Activated CD4-positive, alpha-beta T cell treated with anti-CD3 and anti-CD28 coated beads, Interleukin-2, amount 10 ng/mL, durations not matched to agents 24 days and 14 days (primary cell): ENCODE results near the gene ECHDC3. TPM values are rescaled to one million over a fixed set of nuclear protein-coding genes. Genes with fewer than 3 reads are reported as not detected.

Experiments used
- DNase-seq: peaks from one replicate; pipeline ENCODE4 v3.0.0; 2022
- H3K27ac Mint-ChIP-seq: one replicate; pipeline ENCODE4 v1.8.0; 2022; ENCODE audit warnings: mild to moderate bottlenecking, mixed read lengths
- H3K27me3 Mint-ChIP-seq: one replicate; pipeline ENCODE4 v1.8.0; 2022; ENCODE audit warnings: mixed read lengths
- H3K36me3 Mint-ChIP-seq: one replicate; pipeline ENCODE4 v1.8.0; 2022; ENCODE audit warnings: low read depth, mild to moderate bottlenecking, mixed read lengths
- H3K4me1 Mint-ChIP-seq: one replicate; pipeline ENCODE4 v1.8.0; 2021; ENCODE audit warnings: mixed read lengths
- H3K4me3 Mint-ChIP-seq: one replicate; pipeline ENCODE4 v1.8.0; 2022; ENCODE audit warnings: mild to moderate bottlenecking, moderate library complexity, mixed read lengths
- H3K9me3 Mint-ChIP-seq: one replicate; pipeline ENCODE4 v1.8.0; 2021; ENCODE audit warnings: mixed read lengths
- intact Hi-C: fragments of 100-400 bp; cut with micrococcal nuclease; formaldehyde crosslinking; loops from one replicate; pipeline ENCODE4 v1.15.1; 2023
- total RNA-seq: library from RNA; stranded (reverse); gene quantifications from 2 replicates; pipeline ENCODE4 v1.2.3, GENCODE V29; 2022

The ECHDC3 gene
- total RNA-seq, 1 donor from 2014 or later, result 0.35 TPM

DNA sequence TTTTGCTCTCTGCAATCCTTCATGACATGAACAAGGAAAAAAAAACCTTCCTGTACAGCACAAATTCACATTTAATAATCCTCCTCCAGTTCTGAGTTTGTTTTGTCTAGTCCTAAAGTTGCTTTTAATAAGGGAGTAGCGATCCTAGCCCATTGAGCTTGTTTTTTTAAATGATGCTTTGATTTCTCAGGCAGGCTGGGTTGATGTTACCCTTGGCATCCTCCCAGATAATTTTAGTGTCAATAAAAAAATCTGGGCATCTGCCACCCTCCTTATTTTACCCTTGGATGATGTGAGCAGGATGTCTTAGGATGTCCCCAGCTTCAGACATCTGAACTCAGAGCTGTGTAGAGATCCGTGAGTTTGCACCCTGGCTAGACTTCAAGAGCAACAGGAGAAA, 47.1 kb downstream of the ECHDC3 start:
- DNase-seq, result no peak
- no peaks in the 10 kb centered on the region for H3K4me1 Mint-ChIP-seq
- no peaks in the 10 kb centered on the region for H3K9me3 Mint-ChIP-seq
- intact Hi-C loops, result no loop called here
- peaks cover 7% of the 10 kb centered on the region for H3K27me3 Mint-ChIP-seq
- no peak overlapping the region for H3K4me3 Mint-ChIP-seq
- H3K36me3 Mint-ChIP-seq, result no peaks in the 10 kb centered on the region
- no peak overlapping the region for H3K27ac Mint-ChIP-seq

DNA sequence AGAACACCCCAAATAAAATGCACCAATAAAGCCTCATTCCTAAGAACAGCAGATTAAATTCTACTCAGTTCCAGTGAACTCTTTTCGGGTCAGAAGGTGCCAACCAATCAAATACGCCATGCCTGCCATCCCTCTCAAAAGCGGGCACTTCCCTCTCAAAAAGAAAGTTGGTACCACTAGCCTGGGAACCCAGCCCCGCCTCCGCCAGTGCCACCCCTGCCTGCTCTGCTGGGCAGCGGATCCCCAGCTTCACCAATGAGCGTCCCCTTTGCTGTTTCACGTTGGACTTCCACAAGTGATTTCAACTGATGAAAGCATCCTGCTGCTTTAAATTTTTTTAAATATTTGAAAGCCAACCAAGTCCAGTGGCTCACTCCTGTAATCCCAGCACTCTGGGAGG, 47.8 kb downstream of the ECHDC3 start:
- Mint-ChIP-seq H3K4me1 (no peaks in the 10 kb centered on the region), H3K36me3 (no peaks in the 10 kb centered on the region), H3K4me3 (no peak overlapping the region), H3K9me3 (no peaks in the 10 kb centered on the region), H3K27me3 (peaks cover 7% of the 10 kb centered on the region), H3K27ac (no peak overlapping the region)
- intact Hi-C loops, result no loop called here
- no peak for DNase-seq

DNA sequence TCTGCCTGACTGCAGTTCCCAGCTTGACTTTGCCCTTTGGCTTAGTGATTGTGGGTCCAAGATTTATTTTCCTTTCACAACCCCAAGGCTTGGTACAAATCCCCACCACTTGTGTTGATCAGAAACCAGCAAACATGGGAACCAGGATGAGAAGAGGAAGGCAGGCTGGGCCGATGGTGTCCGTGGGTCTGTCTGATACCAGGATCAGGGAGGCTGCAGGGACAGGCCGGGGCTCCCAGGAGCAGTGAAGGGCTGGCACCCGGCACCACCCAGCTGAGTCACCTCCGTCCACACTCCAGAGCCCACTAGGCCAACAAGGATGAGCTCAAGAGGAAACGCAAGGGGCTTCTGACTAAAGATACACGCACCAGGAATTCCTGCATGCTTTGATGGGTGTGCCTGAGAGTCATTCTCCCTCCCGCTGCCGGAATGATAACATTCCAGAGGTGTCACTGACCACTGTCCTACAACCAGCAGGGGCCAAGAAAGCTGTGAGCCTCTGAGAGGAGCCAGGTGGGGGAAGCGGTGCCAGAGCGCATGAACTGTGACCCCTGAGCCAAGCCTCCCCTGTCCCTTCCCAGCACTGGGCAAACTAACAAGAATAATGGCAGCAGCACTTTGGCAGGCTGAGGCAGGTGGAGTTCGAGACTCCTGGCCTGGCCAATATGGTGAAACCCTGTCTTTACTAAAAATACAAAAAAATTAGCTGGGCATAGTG, 51.7 kb downstream of the ECHDC3 start:
- Mint-ChIP-seq H3K9me3 (peaks cover 3% of the 10 kb centered on the region), H3K27ac (no peak overlapping the region), H3K4me3 (no peak overlapping the region), H3K27me3 (peaks cover 2% of the 10 kb centered on the region), H3K36me3 (no peaks in the 10 kb centered on the region), H3K4me1 (peaks cover 4% of the 10 kb centered on the region)
- no peak for DNase-seq
- intact Hi-C loops, result no loop called here

DNA sequence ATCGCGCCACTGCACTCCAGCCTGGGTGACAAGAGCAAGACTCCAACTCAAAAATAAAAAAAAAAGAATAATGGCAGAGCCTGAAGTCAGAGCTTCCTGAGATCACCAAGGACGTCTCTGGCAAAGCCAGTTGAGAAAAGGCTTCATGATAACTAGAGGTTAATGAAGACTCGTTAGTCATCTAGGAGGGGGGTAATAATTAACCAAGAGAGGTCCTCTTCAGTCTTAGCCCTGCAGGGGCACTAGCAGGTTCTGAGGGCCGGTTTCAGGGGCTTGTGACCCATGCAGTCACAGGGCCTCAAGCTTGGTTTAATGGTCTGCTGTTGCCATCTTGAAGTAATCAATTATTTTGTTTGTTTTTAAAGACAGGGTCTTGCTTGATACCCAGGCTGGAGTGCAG, 52.4 kb downstream of the ECHDC3 start:
- H3K27me3 Mint-ChIP-seq, result peaks cover 2% of the 10 kb centered on the region
- no peak overlapping the region for H3K4me3 Mint-ChIP-seq
- H3K4me1 Mint-ChIP-seq, result peaks cover 4% of the 10 kb centered on the region
- H3K36me3 Mint-ChIP-seq, result no peaks in the 10 kb centered on the region
- intact Hi-C loops, result no loop called here
- H3K9me3 Mint-ChIP-seq, result peaks cover 3% of the 10 kb centered on the region
- no peak overlapping the region for H3K27ac Mint-ChIP-seq
- DNase-seq, result no peak

DNA sequence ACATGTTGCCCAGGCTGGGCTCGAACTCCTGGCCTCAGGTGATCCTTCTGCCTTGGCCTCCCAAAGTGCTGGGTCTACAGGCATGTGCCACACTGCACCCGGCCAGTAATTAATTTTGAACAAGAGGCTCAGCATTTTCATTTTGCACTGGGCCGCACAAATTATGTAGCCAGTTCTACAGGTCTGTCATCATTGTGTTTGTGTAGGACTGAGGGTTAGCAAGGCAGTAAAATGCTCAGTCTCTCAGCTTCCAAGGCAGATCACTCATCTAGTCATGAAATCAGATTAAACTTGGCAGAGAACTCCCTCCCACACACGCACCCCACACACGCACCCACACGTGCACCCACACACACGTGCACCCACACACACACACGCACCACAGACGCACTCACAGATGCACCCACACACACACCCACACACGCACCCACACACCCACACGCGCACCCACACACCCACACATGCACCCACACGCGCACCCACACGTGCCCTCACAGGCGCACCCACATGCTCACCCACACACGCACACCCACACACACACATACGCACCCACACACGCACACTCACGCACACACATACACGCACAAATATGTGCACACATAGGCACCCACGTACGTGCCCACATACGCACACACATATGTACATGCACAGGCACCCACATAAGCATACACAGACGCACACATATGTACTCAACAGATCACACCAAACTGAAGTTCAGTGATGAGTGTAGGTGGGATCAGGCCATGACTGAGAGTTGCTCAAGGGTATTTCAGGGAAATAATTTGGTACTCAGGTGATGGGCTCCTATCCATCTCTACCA, 53.1 kb downstream of the ECHDC3 start:
- Mint-ChIP-seq H3K9me3 (peaks cover 3% of the 10 kb centered on the region), H3K27ac (peak overlapping the region; percentile 59)

DNA sequence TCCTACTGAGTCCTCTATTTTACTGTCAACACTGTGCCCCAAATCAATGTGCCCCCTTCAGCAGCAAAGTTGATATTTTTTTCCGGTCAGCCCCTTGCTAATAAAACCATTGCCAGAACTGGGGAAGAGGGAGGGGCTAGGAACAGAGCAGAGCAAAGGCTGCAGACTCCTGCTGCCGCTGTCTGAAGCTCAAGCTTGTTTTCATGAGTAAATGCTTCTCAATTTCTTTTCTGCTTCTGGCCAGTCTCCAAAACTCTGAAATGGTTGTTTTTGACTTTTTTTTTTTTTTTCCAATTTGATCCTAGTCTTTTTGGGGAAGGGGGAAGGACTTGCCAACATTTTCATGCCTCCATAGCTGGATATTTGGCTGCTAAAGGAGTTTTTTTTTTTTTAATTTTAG, 54.3 kb downstream of the ECHDC3 start:
- no peak for DNase-seq
- Mint-ChIP-seq H3K4me3 (no peak overlapping the region), H3K27ac (no peak overlapping the region)

More for the DNA sequence above, 53.1 kb downstream of the ECHDC3 start:
- H3K4me3 Mint-ChIP-seq, result no peak overlapping the region
- no peak for DNase-seq
- intact Hi-C loops, result no loop called here
- peaks cover 4% of the 10 kb centered on the region for H3K4me1 Mint-ChIP-seq
- no peaks in the 10 kb centered on the region for H3K36me3 Mint-ChIP-seq
- H3K27me3 Mint-ChIP-seq, result no peaks in the 10 kb centered on the region

DNA sequence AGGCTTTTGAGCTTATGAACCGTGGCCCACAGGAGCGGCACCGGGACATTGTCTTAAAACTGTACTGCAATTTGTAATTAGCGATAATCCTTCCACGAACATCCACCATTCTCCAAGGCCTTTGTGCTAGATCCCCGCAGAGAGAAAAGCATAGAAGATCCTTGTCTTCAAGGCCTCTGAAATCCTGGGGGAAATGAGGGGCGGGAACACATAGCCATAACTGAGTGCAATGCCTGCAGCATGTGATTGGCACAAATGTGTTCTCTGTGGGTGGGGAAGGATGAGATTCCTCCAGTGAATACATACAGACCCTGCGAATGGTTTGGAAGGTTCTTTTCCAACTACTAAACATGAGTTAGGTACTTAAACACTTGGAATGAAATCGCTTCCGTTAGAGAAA, 55.1 kb downstream of the ECHDC3 start:
- Mint-ChIP-seq H3K27me3 (no peaks in the 10 kb centered on the region), H3K27ac (no peak overlapping the region)

More for the DNA sequence above, 54.3 kb downstream of the ECHDC3 start:
- no peaks in the 10 kb centered on the region for H3K36me3 Mint-ChIP-seq
- H3K27me3 Mint-ChIP-seq, result no peaks in the 10 kb centered on the region
- peaks cover 3% of the 10 kb centered on the region for H3K9me3 Mint-ChIP-seq
- intact Hi-C loops, result no loop called here
- H3K4me1 Mint-ChIP-seq, result peaks cover 4% of the 10 kb centered on the region

DNA sequence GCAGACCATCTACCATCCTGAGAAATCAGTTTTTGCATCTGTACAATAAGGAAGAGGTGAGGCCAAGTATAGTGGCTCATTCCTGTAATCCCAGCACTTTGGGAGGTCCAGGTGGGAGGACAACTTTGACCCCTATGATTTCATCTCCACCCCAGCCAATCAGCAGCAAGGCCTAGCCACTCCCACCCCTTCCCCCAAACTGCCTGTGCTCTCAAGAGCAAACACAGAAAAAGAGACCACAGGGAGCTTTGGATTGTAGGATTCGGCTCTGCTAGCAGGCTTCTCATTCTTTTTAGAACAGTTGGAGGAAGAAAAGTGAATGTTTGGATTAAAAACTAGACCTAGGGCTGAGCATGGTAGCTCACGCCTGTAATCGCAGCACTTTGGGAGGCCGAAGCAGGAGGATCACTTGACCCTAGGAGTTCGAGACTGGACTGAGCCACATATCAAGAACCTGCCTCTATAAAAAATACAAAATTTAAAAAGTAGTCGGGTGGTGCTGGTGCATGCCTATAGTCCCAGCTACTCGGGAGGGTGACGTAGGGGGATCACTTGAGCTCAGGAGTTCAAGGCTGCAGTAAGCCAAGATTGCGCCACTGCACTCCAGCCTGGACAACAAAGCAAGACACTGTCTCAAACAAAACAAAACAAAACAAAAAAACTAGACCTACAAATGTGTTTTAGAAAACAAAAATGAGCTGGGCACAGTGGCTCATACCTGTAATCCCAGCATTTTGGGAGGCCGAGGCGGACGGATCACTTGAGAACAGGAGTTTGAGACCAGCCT, 55.9 kb downstream of the ECHDC3 start:
- DNase-seq, result no peak
- Mint-ChIP-seq H3K36me3 (no peaks in the 10 kb centered on the region), H3K27ac (no peak overlapping the region), H3K4me3 (no peak overlapping the region), H3K4me1 (peaks cover 4% of the 10 kb centered on the region), H3K9me3 (peaks cover 3% of the 10 kb centered on the region), H3K27me3 (no peaks in the 10 kb centered on the region)
- intact Hi-C loops, result no loop called here

More for the DNA sequence above, 55.1 kb downstream of the ECHDC3 start:
- Mint-ChIP-seq H3K4me1 (peaks cover 4% of the 10 kb centered on the region), H3K9me3 (peaks cover 3% of the 10 kb centered on the region), H3K4me3 (no peak overlapping the region), H3K36me3 (no peaks in the 10 kb centered on the region)
- intact Hi-C loops, result no loop called here
- no peak for DNase-seq

DNA sequence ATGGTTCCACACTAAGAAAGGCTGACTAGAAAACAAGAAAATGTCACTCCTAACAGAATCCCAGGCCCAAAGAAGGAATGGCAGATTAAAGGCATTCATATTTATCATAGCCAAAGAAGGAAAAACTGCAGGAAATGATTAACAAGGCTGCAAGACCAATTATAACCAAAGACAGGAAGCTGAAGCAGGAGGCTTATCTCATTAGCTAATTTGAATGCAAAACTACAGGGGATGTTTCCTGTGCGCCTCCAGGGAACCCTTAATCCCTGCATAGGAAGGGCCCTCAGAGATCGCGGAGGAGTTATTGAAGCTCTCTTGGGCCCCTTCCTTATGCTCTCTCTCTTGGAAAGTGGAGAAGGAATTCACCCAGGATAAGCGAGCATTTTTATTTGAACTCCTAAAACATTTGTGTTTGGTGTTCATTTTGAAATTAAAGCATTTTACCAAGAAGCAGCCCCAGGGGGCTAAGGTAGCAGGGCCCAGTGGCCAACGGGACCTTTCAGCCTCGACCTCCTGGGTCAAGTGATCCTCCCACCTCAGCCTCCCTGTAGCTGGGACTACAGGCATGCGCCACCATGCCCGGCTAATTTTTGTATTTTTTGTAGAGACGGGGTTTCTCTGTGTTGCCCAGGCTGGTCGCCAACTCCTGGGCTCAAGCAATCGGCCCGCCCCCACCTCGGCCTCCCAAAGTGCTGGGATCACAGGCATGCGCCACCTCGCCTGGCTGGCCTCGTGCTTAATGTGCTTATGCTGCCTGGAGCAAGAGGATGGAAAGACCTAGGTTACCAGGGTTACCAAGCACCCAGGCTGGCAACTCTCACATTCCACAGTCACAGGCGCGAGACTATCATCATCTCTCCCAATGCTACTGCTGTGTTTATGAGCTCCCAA, 56.9 kb downstream of the ECHDC3 start:
- no peak overlapping the region for H3K27ac Mint-ChIP-seq
- no peaks in the 10 kb centered on the region for H3K27me3 Mint-ChIP-seq
- peaks cover 3% of the 10 kb centered on the region for H3K9me3 Mint-ChIP-seq
- H3K36me3 Mint-ChIP-seq, result no peaks in the 10 kb centered on the region
- DNase-seq, result no peak
- no peak overlapping the region for H3K4me3 Mint-ChIP-seq
- H3K4me1 Mint-ChIP-seq, result peaks cover 4% of the 10 kb centered on the region
- intact Hi-C loops, result no loop called here

DNA sequence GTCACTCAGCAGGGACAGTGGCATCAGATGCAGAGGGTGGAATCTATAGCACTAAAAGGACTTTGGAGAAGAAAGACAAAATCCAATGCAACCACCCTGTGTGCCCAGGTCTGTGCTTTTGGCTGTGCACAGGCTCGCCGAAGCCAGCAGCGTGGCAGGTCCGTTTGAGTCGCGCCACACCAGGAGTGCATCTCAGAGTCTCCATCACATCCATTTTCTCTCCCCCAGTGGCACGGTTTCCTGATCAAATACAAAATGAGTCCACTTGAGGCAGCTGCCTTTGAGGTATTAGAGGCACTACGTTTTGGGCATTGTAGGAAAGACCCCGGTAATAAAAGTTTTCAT, 57.5 kb downstream of the ECHDC3 start:
- Mint-ChIP-seq H3K4me1 (peaks cover 4% of the 10 kb centered on the region), H3K9me3 (peaks cover 3% of the 10 kb centered on the region), H3K36me3 (no peaks in the 10 kb centered on the region), H3K4me3 (no peak overlapping the region), H3K27me3 (no peaks in the 10 kb centered on the region), H3K27ac (no peak overlapping the region)
- no peak for DNase-seq
- intact Hi-C loops, result no loop called here

DNA sequence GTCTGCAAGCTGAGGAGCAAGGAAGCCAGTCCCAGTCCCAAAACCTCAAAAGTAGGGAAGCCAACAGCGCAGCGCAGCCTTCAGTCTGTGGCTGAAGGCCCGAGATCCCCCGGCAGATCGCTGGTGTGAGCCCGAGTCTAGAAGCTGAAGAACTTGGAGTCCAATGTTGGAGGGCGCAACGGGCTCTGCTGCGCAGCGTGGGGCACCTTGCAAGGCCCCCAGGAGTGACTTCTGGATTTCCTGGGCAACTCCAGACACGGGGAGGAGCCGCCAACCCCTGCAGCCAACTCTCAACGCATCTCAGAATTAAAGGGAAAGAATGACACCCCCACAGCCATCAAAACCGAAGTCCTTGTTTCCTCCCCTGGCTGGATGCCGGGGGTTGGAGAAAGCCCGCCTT, 62.2 kb downstream of the ECHDC3 start:
- intact Hi-C loops, result no loop called here
- Mint-ChIP-seq H3K27ac (no peak overlapping the region), H3K4me3 (no peak overlapping the region), H3K9me3 (no peaks in the 10 kb centered on the region), H3K27me3 (peaks cover 10% of the 10 kb centered on the region), H3K4me1 (no peaks in the 10 kb centered on the region), H3K36me3 (no peaks in the 10 kb centered on the region)
- DNase-seq, result no peak

DNA sequence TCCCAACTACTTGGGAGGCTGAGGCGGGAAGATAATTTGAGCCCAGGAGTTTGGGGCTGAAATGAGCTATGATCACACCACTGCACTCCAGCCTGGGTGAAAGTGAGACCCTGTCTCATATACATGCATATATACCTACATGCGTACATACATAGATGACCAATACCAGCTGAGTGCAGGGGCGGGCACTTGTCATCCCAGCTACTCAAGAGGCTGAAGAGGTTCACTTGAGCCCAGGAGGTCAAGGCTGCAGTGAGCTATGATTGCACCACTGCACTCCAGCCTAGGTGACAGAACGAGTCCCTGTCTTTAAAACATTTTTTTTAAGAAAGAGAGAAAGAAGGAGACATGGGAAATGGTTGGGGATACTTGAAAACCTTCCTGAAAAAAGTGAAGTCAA, 63.6 kb downstream of the ECHDC3 start:
- no peaks in the 10 kb centered on the region for H3K9me3 Mint-ChIP-seq
- H3K27ac Mint-ChIP-seq, result no peak overlapping the region
- no peaks in the 10 kb centered on the region for H3K4me1 Mint-ChIP-seq
- H3K4me3 Mint-ChIP-seq, result no peak overlapping the region
- intact Hi-C loops, result no loop called here
- H3K36me3 Mint-ChIP-seq, result no peaks in the 10 kb centered on the region
- no peak for DNase-seq
- H3K27me3 Mint-ChIP-seq, result peaks cover 12% of the 10 kb centered on the region

DNA sequence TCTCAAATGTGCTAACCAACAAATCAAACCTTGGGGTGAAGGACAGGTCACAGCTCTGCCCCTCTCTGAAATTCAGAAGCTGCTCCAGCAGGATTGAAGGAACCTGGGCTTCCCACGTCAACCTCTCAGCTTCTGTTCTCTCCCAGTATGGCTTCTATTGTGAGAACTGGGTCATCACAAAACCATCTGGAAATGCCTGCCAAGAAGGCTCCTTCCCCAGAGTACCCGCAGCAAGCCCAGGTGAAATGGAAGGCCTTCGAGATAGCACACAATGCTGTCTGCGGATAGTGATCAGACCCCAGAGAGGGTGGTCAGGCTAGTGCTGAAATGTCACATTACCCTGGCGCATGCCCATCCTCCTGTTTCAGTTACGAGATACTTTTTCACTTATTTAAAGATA, 64.5 kb downstream of the ECHDC3 start:
- H3K27me3 Mint-ChIP-seq, result peaks cover 13% of the 10 kb centered on the region
- H3K9me3 Mint-ChIP-seq, result no peaks in the 10 kb centered on the region
- DNase-seq, result no peak
- H3K36me3 Mint-ChIP-seq, result no peaks in the 10 kb centered on the region
- intact Hi-C loops, result no loop called here
- H3K4me1 Mint-ChIP-seq, result no peaks in the 10 kb centered on the region
- H3K27ac Mint-ChIP-seq, result no peak overlapping the region
- H3K4me3 Mint-ChIP-seq, result no peak overlapping the region
